SK-N-SH (cell line): ENCODE data around the gene BMI1. TPM values are rescaled to one million over a fixed set of nuclear protein-coding genes. Genes with fewer than 3 reads are reported as not detected.

Source experiments
- CTCF ChIA-PET: fragments of 300-600, 350-600 bp; formaldehyde crosslinking; extraction: SDS; loops from one replicate; lab custom pipeline; 2021; lab: Yijun Ruan, JAX
- POLR2A ChIA-PET: fragments of 350-600 bp; sonication (Branson Sonifier 250); formaldehyde crosslinking; extraction: SDS; loops from one replicate; lab custom pipeline; 2020; ENCODE audit warnings: antibody characterized with exemption, inconsistent platforms; lab: Yijun Ruan, JAX
- DNase-seq: peaks from one replicate; pipeline ENCODE4 v3.0.0; 2012
- H2AFZ ChIP-seq: fragments of 200-600 bp; sonication (generic); 2 replicates; pipeline ENCODE4 v1.8.1; 2016; ENCODE audit warnings: antibody characterized with exemption, mild to moderate bottlenecking, low read depth
- H3F3A ChIP-seq: fragments of 200-600 bp; sonication (generic); replicated peaks from 2 replicates; pipeline ENCODE3; 2016; ENCODE audit warnings: antibody characterized with exemption, mild to moderate bottlenecking; ENCODE audit not compliant: insufficient read depth
- H3K27ac ChIP-seq, 2 experiments: fragments of 200-500 bp in 1 of 2; fragments of 200-600 bp in 1 of 2; sonication (Bioruptor generic) in 1 of 2; sonication (generic), shearing (Covaris generic) in 1 of 2; 2 replicates each; pipeline versions ENCODE4 v1.5.1 to v1.6.1; 2014 to 2016; ENCODE audit warnings: low read depth in 2 of 2, inconsistent platforms in 1 of 2, low read length in 1 of 2, mild to moderate bottlenecking in 1 of 2, mixed read lengths in 1 of 2
- H3K27me3 ChIP-seq: fragments of 200-600 bp; sonication (generic), shearing (Covaris generic); 2 replicates; pipeline ENCODE4 v1.6.1; 2016; ENCODE audit warnings: mixed run types; ENCODE audit not compliant: insufficient read depth
- H3K36me3 ChIP-seq, 2 experiments: fragments of 200-500 bp in 1 of 2; fragments of 200-600 bp in 1 of 2; sonication (Bioruptor generic) in 1 of 2; sonication (generic) in 1 of 2; replicated peaks in 1 of 2; 2 replicates each; pipeline versions ENCODE3 to v1.5.1; 2014 to 2016; ENCODE audit warnings: low read length in 1 of 2, mild to moderate bottlenecking in 1 of 2; ENCODE audit not compliant: insufficient read depth in 2 of 2, control insufficient read depth in 1 of 2
- H3K4me1 ChIP-seq, 2 experiments: fragments of 200-500 bp in 1 of 2; fragments of 200-600 bp in 1 of 2; sonication (Bioruptor generic) in 1 of 2; sonication (generic), shearing (Covaris generic) in 1 of 2; 2 replicates each; pipeline versions ENCODE4 v1.5.1 to v1.6.1; 2014 to 2016; ENCODE audit warnings: low read depth in 1 of 2, low read length in 1 of 2, mixed run types in 1 of 2; ENCODE audit not compliant: insufficient read depth in 2 of 2, control insufficient read depth in 1 of 2
- H3K4me2 ChIP-seq: fragments of 200-600 bp; sonication (generic), shearing (Covaris generic); 2 replicates; pipeline ENCODE4 v1.6.1; 2017; ENCODE audit warnings: mixed run types
- H3K4me3 ChIP-seq, 2 experiments: fragments of 200-500 bp in 1 of 2; fragments of 200-600 bp in 1 of 2; sonication (Bioruptor generic) in 1 of 2; sonication (generic), shearing (Covaris generic) in 1 of 2; 2 replicates each; pipeline versions ENCODE4 v1.5.1 to v1.8.1; 2014 to 2016; ENCODE audit warnings: low read depth in 2 of 2, inconsistent platforms in 1 of 2, low read length in 1 of 2, mild to moderate bottlenecking in 1 of 2, mixed read lengths in 1 of 2, moderate library complexity in 1 of 2
- H3K79me2 ChIP-seq: fragments of 200-600 bp; sonication (generic); 2 replicates; pipeline ENCODE4 v1.8.1; 2017; ENCODE audit warnings: mild to moderate bottlenecking; ENCODE audit not compliant: insufficient read depth
- H3K9ac ChIP-seq: fragments of 200-600 bp; sonication (generic); 2 replicates; pipeline ENCODE4 v1.6.1; 2017; ENCODE audit warnings: mixed run types
- H3K9me2 ChIP-seq: fragments of 200-600 bp; sonication (generic); 2 replicates; pipeline ENCODE4 v1.6.1; 2017; ENCODE audit warnings: mixed run types
- H3K9me3 ChIP-seq: fragments of 200-600 bp; sonication (generic); 2 replicates; pipeline ENCODE4 v1.6.1; 2017; ENCODE audit warnings: mixed run types, mild to moderate bottlenecking, moderate library complexity
- H4K20me1 ChIP-seq: fragments of 200-600 bp; sonication (generic); 2 replicates; pipeline ENCODE4 v1.6.1; 2017; ENCODE audit warnings: mild to moderate bottlenecking, mixed run types; ENCODE audit not compliant: insufficient read depth
- CHD2 ChIP-seq: fragments of 150-350 bp; IDR thresholded peaks from 2 replicates; pipeline ENCODE4 v1.6.1; 2018; ENCODE audit warnings: low read length; ENCODE audit not compliant: partially characterized antibody
- CTCF ChIP-seq: fragments of 200-600 bp; sonication (generic); IDR thresholded peaks from 2 replicates; pipeline ENCODE4 v1.6.1; 2017; ENCODE audit warnings: antibody characterized with exemption, mild to moderate bottlenecking, moderate library complexity
- ELF1 ChIP-seq: IDR thresholded peaks from 2 replicates; pipeline ENCODE4 v1.4.0; 2012
- EP300 ChIP-seq, 2 experiments: IDR thresholded peaks; 2 replicates each; pipeline versions ENCODE4 v1.4.0 to v1.6.1; 2012; ENCODE audit warnings: borderline replicate concordance in 1 of 2, low read depth in 1 of 2, low read length in 1 of 2
- GABPA ChIP-seq: IDR thresholded peaks from 2 replicates; pipeline ENCODE4 v1.4.0; 2012; ENCODE audit warnings: low read depth, mild to moderate bottlenecking
- GATA2 ChIP-seq: sonication (generic); formaldehyde crosslinking; IDR thresholded peaks from 2 replicates; pipeline ENCODE4 v1.5.0; 2020; ENCODE audit warnings: mild to moderate bottlenecking, missing genetic modification reagents
- MXI1 ChIP-seq: IDR thresholded peaks from 2 replicates; pipeline ENCODE4 v1.6.1; 2012; ENCODE audit warnings: mild to moderate bottlenecking, low read depth, low read length, improper control_type of control experiment
- POLR2AphosphoS5 ChIP-seq: IDR thresholded peaks from 2 replicates; pipeline ENCODE4 v1.6.1; 2012; ENCODE audit warnings: low read depth, low read length
- REST ChIP-seq: IDR thresholded peaks from 2 replicates; pipeline ENCODE4 v1.6.1; 2012; ENCODE audit warnings: mild to moderate bottlenecking, low read depth, low read length, moderate library complexity
- RFX5 ChIP-seq: IDR thresholded peaks from 2 replicates; pipeline ENCODE4 v1.6.1; 2012; ENCODE audit warnings: mild to moderate bottlenecking, improper control_type of control experiment, low read length
- WGBS: methylation state at CpG from one replicate; pipeline ENCODE4 v1.1.6; 2017; ENCODE audit warnings: low lambda C conversion rate; 5-methylcytosine and 5-hydroxymethylcytosine counted together
- polyA plus RNA-seq, 3 experiments: library from polyadenylated mRNA; depleted of rRNA; stranded (reverse); fragments of >200 nt; gene quantifications; 2 replicates each; pipeline ENCODE4 v1.2.3, GENCODE V29; 2012
- TF ChIP-seq, protein P1 (sequence below): IDR thresholded peaks from 2 replicates; pipeline ENCODE4 v1.4.0; 2012; ENCODE audit warnings: low read depth, borderline replicate concordance

BMI1 gene
- polyA plus RNA-seq, 1 of the 3 experiments (the other 2 are of a cell fraction), result 15.5 TPM

- Histone ChIP-seq H3K9me2 (no peaks in the 10 kb centered on the region), H3K4me1 (peaks cover 0 to 6% of the 10 kb centered on the region in 2 experiments; a peak in 2 of 4 replicates), H3K4me3 (peak overlapping the region; percentile 72 to 84), H3K27me3 (peaks cover 45% of the 10 kb centered on the region), H3K79me2 (no peaks in the 10 kb centered on the region), H4K20me1 (no peaks in the 10 kb centered on the region), H3K4me2 (peak overlapping the region; percentile 96), H3K9me3 (no peaks in the 10 kb centered on the region), H3F3A (no peaks in the 10 kb centered on the region), H3K9ac (peak overlapping the region; percentile 90; the same call in 1 of the 2 replicates), H3K36me3 (no peaks in the 10 kb centered on the region), H2AFZ (peak overlapping the region; percentile 88), H3K27ac (peak overlapping the region; percentile 91 to 92)
- CTCF ChIA-PET, result interaction anchor here (0.6 to 2.0 kb wide), 12 partner anchors 15 to 844 kb away, joined by 3 to 13 read pairs (median 4); no protein-coding TSS in a partner anchor
- TF ChIP-seq REST (no peak), CHD2 (peak; percentile 62)
- DNase-seq, result peak; percentile 55
- WGBS, result 4% methylated on average over 13 of the region's 13 CpGs
- POLR2A ChIA-PET, result interaction anchor here (0.6 to 1.3 kb wide), 4 partner anchors 24 to 948 kb away, joined by 3 to 11 read pairs (median 6); partner anchors contain the start of gene COMMD3
Observed at GRCh38 chr10:22339761-22340328, 18.9 kb downstream of the BMI1 start.

DNA sequence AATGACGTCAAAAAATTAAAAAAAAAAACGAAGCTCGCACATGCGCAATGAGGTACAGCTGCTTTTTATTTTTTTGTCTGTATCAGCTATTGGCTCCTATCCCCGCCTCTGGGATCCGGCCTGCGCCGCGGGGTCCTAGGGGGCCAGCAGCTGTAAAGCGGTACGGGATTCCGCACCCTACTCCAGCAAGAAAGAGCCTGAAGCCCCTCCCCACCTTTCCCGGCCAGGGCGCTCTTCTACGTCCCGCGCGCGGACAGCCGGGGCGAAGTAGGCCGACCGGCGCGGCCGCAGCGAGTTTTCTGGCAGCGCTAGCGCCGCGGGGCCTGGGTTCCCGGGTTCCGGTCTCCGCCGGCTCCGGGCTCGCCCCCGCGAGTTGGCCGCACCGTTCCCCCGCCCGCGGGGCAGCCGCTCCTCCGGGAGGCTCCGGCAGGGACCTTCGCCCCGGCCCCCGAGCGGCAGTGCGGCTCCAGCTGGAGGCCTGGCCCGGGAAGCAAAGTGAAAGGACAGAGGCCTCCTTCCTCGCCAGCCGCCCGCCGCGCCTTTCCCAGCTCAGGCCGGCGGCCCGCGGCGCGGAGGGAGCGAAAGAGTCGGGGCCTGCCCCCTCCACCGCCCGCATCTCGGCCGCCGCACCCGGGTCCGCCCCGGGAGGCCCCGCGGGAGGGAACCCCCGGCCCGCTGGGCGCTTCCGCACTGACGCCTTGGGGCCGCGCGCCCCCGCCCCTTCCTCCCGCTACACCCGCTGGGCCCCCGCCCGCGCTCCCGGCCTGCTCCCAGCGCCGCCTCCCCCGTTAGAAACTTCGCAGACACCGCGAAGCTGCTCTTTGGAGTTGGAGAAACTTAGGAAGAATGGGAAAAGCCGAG, 19.7 kb downstream of the BMI1 start:
- H3K4me2 ChIP-seq, result peak overlapping the region; percentile 96
- ChIA-PET CTCF (interaction anchor here (0.9 to 2.0 kb wide), 8 partner anchors 18 to 649 kb away, joined by 3 to 13 read pairs (median 4); no protein-coding TSS in a partner anchor), POLR2A (interaction anchor here (0.6 to 1.3 kb wide), 4 partner anchors 24 to 949 kb away, joined by 3 to 11 read pairs (median 6); partner anchors contain the start of gene COMMD3)
- H2AFZ ChIP-seq, result peak overlapping the region; percentile 88
- peak; percentile 89 for DNase-seq
- H3K4me3 ChIP-seq, result peak overlapping the region; percentile 72 to 84
- H4K20me1 ChIP-seq, result no peaks in the 10 kb centered on the region
- peak overlapping the region; percentile 91 to 92 for H3K27ac ChIP-seq
- H3K36me3 ChIP-seq, result no peaks in the 10 kb centered on the region
- peak overlapping the region; percentile 90 for H3K9ac ChIP-seq
- H3K27me3 ChIP-seq, result peaks cover 52% of the 10 kb centered on the region
- H3F3A ChIP-seq, result no peaks in the 10 kb centered on the region
- peaks cover 0 to 12% of the 10 kb centered on the region in 2 experiments; a peak in 2 of 4 replicates for H3K4me1 ChIP-seq
- WGBS, result 2% methylated on average over 15 of the region's 98 CpGs
- no peaks in the 10 kb centered on the region for H3K9me2 ChIP-seq
- no peaks in the 10 kb centered on the region for H3K79me2 ChIP-seq
- no peaks in the 10 kb centered on the region for H3K9me3 ChIP-seq
- no peak for TF ChIP-seq RFX5
- TF ChIP-seq, protein P1, sequence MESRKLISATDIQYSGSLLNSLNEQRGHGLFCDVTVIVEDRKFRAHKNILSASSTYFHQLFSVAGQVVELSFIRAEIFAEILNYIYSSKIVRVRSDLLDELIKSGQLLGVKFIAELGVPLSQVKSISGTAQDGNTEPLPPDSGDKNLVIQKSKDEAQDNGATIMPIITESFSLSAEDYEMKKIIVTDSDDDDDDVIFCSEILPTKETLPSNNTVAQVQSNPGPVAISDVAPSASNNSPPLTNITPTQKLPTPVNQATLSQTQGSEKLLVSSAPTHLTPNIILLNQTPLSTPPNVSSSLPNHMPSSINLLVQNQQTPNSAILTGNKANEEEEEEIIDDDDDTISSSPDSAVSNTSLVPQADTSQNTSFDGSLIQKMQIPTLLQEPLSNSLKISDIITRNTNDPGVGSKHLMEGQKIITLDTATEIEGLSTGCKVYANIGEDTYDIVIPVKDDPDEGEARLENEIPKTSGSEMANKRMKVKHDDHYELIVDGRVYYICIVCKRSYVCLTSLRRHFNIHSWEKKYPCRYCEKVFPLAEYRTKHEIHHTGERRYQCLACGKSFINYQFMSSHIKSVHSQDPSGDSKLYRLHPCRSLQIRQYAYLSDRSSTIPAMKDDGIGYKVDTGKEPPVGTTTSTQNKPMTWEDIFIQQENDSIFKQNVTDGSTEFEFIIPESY, result no peak
- TF ChIP-seq GABPA, result 0 out of 2 replicates have a peak, but pooled peaks have one; percentile 10
- no peak for TF ChIP-seq EP300 (IDR thresholded peaks at IDR 0.05; ENCODE audit: borderline replicate concordance in 1 of 2, low read depth in 1 of 2, low read length in 1 of 2)
- TF ChIP-seq CTCF, result no peak
- no peak for TF ChIP-seq ELF1
- TF ChIP-seq GATA2 (CRISPR knock-in tag), result no peak
- TF ChIP-seq MXI1, result no peak
- TF ChIP-seq REST, result no peak
- TF ChIP-seq POLR2AphosphoS5, result peak; percentile 58
